ENCODE data around the gene SYNE2.

The SYNE2 gene

GRCh38 chr14:64248689-64249088 is 395.9 kb downstream of the SYNE2 start:
- no peak overlapping the region for H3K27ac ChIP-seq

DNA sequence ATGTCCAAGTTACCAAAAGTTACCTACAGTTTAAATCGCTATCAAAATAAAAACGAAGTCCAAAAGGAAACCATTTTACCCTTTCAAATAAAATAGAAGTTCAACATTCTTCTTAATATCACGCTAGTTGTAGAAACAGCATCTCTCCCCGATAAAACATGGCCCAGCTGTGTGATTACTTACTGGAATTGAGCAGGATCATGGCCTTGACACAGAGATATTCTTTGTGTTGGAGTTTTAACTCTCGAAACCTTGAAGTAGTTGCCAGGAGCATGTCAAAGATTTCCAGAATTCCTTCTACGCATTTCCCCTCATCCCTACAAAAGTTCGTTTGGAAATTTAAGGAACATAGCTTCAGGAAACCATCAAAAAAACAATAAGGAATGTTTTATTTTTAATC is 396.6 kb downstream of the SYNE2 start:
- no peak overlapping the region for H3K27ac ChIP-seq

More at GRCh38 chr14:64248689-64249088, 395.9 kb downstream of the SYNE2 start:
- Histone ChIP-seq H3K4me3 (ENCODE audit: low read depth in 1 of 2, low read length in 1 of 2) (no peak overlapping the region), H3K36me3 (no peaks in the 10 kb centered on the region), H3K27me3 (no peaks in the 10 kb centered on the region), H3K4me1 (ENCODE audit: control insufficient read depth in 1 of 2, insufficient read depth in 1 of 2, low read depth in 1 of 2, low read length in 1 of 2) (no peaks in the 10 kb centered on the region), H3K9me3 (no peaks in the 10 kb centered on the region)
- TF ChIP-seq CTCF (IDR thresholded peaks at IDR 0.05), result no peak

DNA sequence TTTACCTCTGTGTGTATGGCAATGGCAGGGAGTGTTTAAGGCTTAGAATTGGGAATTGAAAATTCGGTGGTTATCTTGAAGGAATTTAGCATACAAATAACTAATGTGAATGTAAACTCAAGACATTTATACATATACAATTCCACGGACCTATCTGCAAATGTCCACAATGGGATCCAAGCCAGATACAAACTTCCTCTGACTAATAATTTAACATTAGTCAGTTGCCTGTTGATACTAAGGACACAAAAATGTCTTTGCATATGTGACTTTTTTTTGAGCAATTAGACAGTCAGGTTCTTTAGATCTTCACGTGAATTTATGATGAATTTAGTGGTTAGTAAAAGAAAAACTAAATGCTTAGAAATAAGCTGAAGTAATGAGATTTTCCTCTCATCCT is 400.9 kb downstream of the SYNE2 start:
- H3K27ac ChIP-seq, result no peak overlapping the region

More for the DNA sequence above, 396.6 kb downstream of the SYNE2 start:
- no peaks in the 10 kb centered on the region for H3K36me3 ChIP-seq
- no peaks in the 10 kb centered on the region for H3K9me3 ChIP-seq
- no peaks in the 10 kb centered on the region for H3K27me3 ChIP-seq
- TF ChIP-seq CTCF (IDR thresholded peaks at IDR 0.05), result no peak
- H3K4me1 ChIP-seq (ENCODE audit: control insufficient read depth in 1 of 2, insufficient read depth in 1 of 2, low read depth in 1 of 2, low read length in 1 of 2), result no peaks in the 10 kb centered on the region
- no peak overlapping the region for H3K4me3 ChIP-seq (ENCODE audit: low read depth in 1 of 2, low read length in 1 of 2)

GRCh38 chr14:64255756-64256155 is 403.0 kb downstream of the SYNE2 start:
- H3K27ac ChIP-seq, result no peak overlapping the region
- no peaks in the 10 kb centered on the region for H3K36me3 ChIP-seq
- no peaks in the 10 kb centered on the region for H3K27me3 ChIP-seq
- no peak overlapping the region for H3K4me3 ChIP-seq (ENCODE audit: low read depth in 1 of 2, low read length in 1 of 2)
- TF ChIP-seq CTCF (IDR thresholded peaks at IDR 0.05), result no peak
- H3K9me3 ChIP-seq, result no peaks in the 10 kb centered on the region
- H3K4me1 ChIP-seq (ENCODE audit: control insufficient read depth in 1 of 2, insufficient read depth in 1 of 2, low read depth in 1 of 2, low read length in 1 of 2), result no peaks in the 10 kb centered on the region

More for the DNA sequence above, 400.9 kb downstream of the SYNE2 start:
- H3K36me3 ChIP-seq, result no peaks in the 10 kb centered on the region
- no peaks in the 10 kb centered on the region for H3K4me1 ChIP-seq (ENCODE audit: control insufficient read depth in 1 of 2, insufficient read depth in 1 of 2, low read depth in 1 of 2, low read length in 1 of 2)
- H3K4me3 ChIP-seq (ENCODE audit: low read depth in 1 of 2, low read length in 1 of 2), result no peak overlapping the region
- H3K9me3 ChIP-seq, result no peaks in the 10 kb centered on the region
- no peak for TF ChIP-seq CTCF (IDR thresholded peaks at IDR 0.05)
- no peaks in the 10 kb centered on the region for H3K27me3 ChIP-seq

GRCh38 chr14:64260418-64260817 is 407.6 kb downstream of the SYNE2 start:
- Histone ChIP-seq H3K4me3 (ENCODE audit: low read depth in 1 of 2, low read length in 1 of 2) (no peak overlapping the region), H3K9me3 (no peaks in the 10 kb centered on the region), H3K4me1 (ENCODE audit: control insufficient read depth in 1 of 2, insufficient read depth in 1 of 2, low read depth in 1 of 2, low read length in 1 of 2) (no peaks in the 10 kb centered on the region), H3K27me3 (no peaks in the 10 kb centered on the region), H3K27ac (no peak overlapping the region), H3K36me3 (no peaks in the 10 kb centered on the region)
- TF ChIP-seq CTCF (IDR thresholded peaks at IDR 0.05), result no peak

DNA sequence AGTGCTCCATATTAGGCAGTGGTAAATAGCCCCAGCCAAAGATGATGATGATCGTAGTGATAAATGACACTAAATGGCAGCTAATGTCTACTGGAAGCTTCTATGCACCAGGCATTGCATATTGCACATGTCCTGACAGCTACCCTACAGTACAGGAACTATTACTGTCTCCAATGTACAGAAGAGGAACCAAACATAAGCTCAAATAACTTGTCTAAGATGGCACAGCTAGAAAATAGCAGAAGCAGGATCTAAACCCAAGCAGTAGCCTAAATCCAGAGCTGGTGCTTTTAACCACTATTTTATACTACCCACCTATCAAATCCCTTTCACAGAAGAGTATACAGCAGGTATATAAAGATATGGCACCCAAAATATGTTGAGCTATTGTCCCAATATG is 412.4 kb downstream of the SYNE2 start:
- Histone ChIP-seq H3K4me3 (ENCODE audit: low read depth in 1 of 2, low read length in 1 of 2) (no peak overlapping the region), H3K27me3 (no peaks in the 10 kb centered on the region), H3K27ac (no peak overlapping the region), H3K4me1 (ENCODE audit: control insufficient read depth in 1 of 2, insufficient read depth in 1 of 2, low read depth in 1 of 2, low read length in 1 of 2) (no peaks in the 10 kb centered on the region), H3K36me3 (no peaks in the 10 kb centered on the region), H3K9me3 (no peaks in the 10 kb centered on the region)
- TF ChIP-seq CTCF (IDR thresholded peaks at IDR 0.05), result no peak
